ENCODE measurements around the gene PSMG3. TPM values are rescaled to one million over a fixed set of nuclear protein-coding genes. Genes with fewer than 3 reads are reported as not detected.
"Not testable (repeated sequence)": the region's sequence is repeated elsewhere in the genome, so short reads cannot be mapped to it uniquely, and the experiment has no call there.

Gene PSMG3
- total and polyA plus RNA-seq, 7 donors: 11.8 to 59.1 (median 18.2) TPM

- intact Hi-C loops (cut with DNase I): no loop called here
- H3K27me3 ChIP-seq (ENCODE audit: insufficient read depth in 3 of 3, low read length in 2 of 3): peaks cover 0 to 2% (median 0%) of the 10 kb centered on the region in 3 donors
- 73 to 78% (median 76%) methylated on average over 27 of the region's 27 CpGs for WGBS, 3 donors
- peaks cover 5% of the 10 kb centered on the region for H3K9me3 ChIP-seq
- no peaks in the 10 kb centered on the region for H3K36me3 ChIP-seq (ENCODE audit: insufficient read depth in 1 of 2, low read depth in 1 of 2)
- H3K4me1 ChIP-seq: no peaks in the 10 kb centered on the region
- H3K4me3 ChIP-seq: no peak overlapping the region
- TF ChIP-seq CTCF (IDR thresholded peaks at IDR 0.05): no peak
- ATAC-seq (peak in 3 of 4 donors; percentile 14 to 41 (median 20)), DNase-seq (no peak)
- no peak overlapping the region for H3K27ac ChIP-seq
These were observed 49.1 kb downstream of the PSMG3 start for GRCh38 chr7:1520539-1521234.

GRCh38 chr7:1519322-1519922 is 50.4 kb downstream of the PSMG3 start:
- H3K4me3 ChIP-seq; intact Hi-C loops (cut with DNase I); H3K9me3 ChIP-seq; H3K36me3 ChIP-seq (ENCODE audit: insufficient read depth in 1 of 2, low read depth in 1 of 2); ATAC-seq; H3K4me1 ChIP-seq; H3K27me3 ChIP-seq (ENCODE audit: insufficient read depth in 3 of 3, low read length in 2 of 3); DNase-seq; H3K27ac ChIP-seq: not testable (repeated sequence)
- WGBS, 3 donors: 90 to 92% (median 92%) methylated on average over 12 of the region's 12 CpGs

Other genes with a start within 250 kb of the PSMG3 start
- gene MICALL2, start 110.6 kb downstream of the PSMG3 start, total RNA-seq: 10 to 100 TPM in 2 of 4 donors, 1 to 10 TPM in 2; 4.6 to 12.0 (median 8.9) TPM
- gene MICALL2, start 110.6 kb downstream of the PSMG3 start, polyA plus RNA-seq: 10 to 100 TPM in 1 of 3 donors, 1 to 10 TPM in 2; 4.9 to 10.9 (median 5.0) TPM
- gene INTS1, start 65.6 kb downstream of the PSMG3 start, total RNA-seq: 10 to 100 TPM; 61.3 to 77.6 (median 68.9) TPM
- gene INTS1, start 65.6 kb downstream of the PSMG3 start, polyA plus RNA-seq: 10 to 100 TPM; 38.8 to 70.7 (median 44.0) TPM
- 100 to 1,000 TPM in 1 of 4 donors, 10 to 100 TPM in 3; 59.1 to 103 (median 77.5) TPM for gene MAFK, start 39.3 kb downstream of the PSMG3 start, total RNA-seq
- gene MAFK, start 39.3 kb downstream of the PSMG3 start, polyA plus RNA-seq: 100 to 1,000 TPM in 1 of 3 donors, 10 to 100 TPM in 2; 36.7 to 138 (median 62.9) TPM
- 1 to 10 TPM; 2.8 to 6.0 (median 2.9) TPM for gene TMEM184A, start 13.8 kb downstream of the PSMG3 start, total RNA-seq
- 1 to 10 TPM in 2 of 3 donors, under 1 TPM in 1; 0.40 to 1.4 (median 1.1) TPM for gene TMEM184A, start 13.8 kb downstream of the PSMG3 start, polyA plus RNA-seq
- under 1 TPM; 0.46 to 0.73 (median 0.66) TPM for gene ELFN1, start 100.2 kb upstream of the PSMG3 start, total RNA-seq
- gene ELFN1, start 100.2 kb upstream of the PSMG3 start, polyA plus RNA-seq: under 1 TPM; 0.11 to 0.87 (median 0.27) TPM

Measured in psoas muscle (tissue), 8 donors.